RWPE1 (cell line): ENCODE data around the gene SMPD3.

ENCODE experiments used
- CTCF ChIA-PET: fragments of 350-600 bp; sonication (Branson Sonifier 250); formaldehyde crosslinking; extraction: SDS; loops from one replicate; lab custom pipeline; 2021; lab: Yijun Ruan, JAX
- POLR2A ChIA-PET: fragments of 400-600 bp; formaldehyde crosslinking; extraction: SDS; loops from one replicate; lab custom pipeline; 2020; ENCODE audit warnings: antibody characterized with exemption; ENCODE audit not compliant: low non-redundant PET; lab: Yijun Ruan, JAX
- DNase-seq: peaks from one replicate; pipeline ENCODE4 v3.0.0; 2012; ENCODE audit warnings: low spot score
- H3K27ac ChIP-seq: fragments of 450-650 bp; 2 replicates; pipeline ENCODE4 v1.5.1; 2017
- CTCF ChIP-seq: fragments of 450-650 bp; conservative IDR thresholded peaks from 2 replicates; pipeline ENCODE4 v1.5.1; 2017; ENCODE audit warnings: low read depth, mild to moderate bottlenecking

Gene SMPD3

GRCh38 chr16:68446681-68447652, 1.3 kb downstream of the SMPD3 start:
- no peak for TF ChIP-seq CTCF
- DNase-seq: no peak
- H3K27ac ChIP-seq: no peak overlapping the region
- ChIA-PET POLR2A (no interaction called here), CTCF (interaction anchor here (0.5 kb wide), 1 partner anchor 875 kb away, joined by 3 read pairs; no protein-coding TSS in a partner anchor)

- peak; percentile 13 for DNase-seq
- POLR2A ChIA-PET: no interaction called here
- CTCF ChIA-PET: interaction anchor here (0.6 to 0.9 kb wide), 3 partner anchors 12 to 654 kb away, joined by 3 to 5 read pairs (median 4); no protein-coding TSS in a partner anchor
- TF ChIP-seq CTCF: no peak
- no peak overlapping the region for H3K27ac ChIP-seq
Measured at GRCh38 chr16:68445458-68445857, 2.9 kb downstream of the SMPD3 start.

- DNase-seq: peak; percentile 49
- CTCF ChIA-PET: interaction anchor here (0.7 to 2.3 kb wide), 2 partner anchors 66 to 154 kb away, joined by 3 to 11 read pairs; no protein-coding TSS in a partner anchor
- TF ChIP-seq CTCF: no peak
- POLR2A ChIA-PET: no interaction called here
- no peak overlapping the region for H3K27ac ChIP-seq
Measured at GRCh38 chr16:68444056-68444657, 4.2 kb downstream of the SMPD3 start.

GRCh38 chr16:68436581-68436980, 11.7 kb downstream of the SMPD3 start:
- POLR2A ChIA-PET: no interaction called here
- H3K27ac ChIP-seq: no peak overlapping the region
- no peak for TF ChIP-seq CTCF
- no peak for DNase-seq
- CTCF ChIA-PET: no interaction called here

GRCh38 chr16:68434624-68435210, 13.6 kb downstream of the SMPD3 start:
- CTCF ChIA-PET: interaction anchor here (0.7 kb wide), 1 partner anchor 594 kb away, joined by 3 read pairs; no protein-coding TSS in a partner anchor
- no peak for TF ChIP-seq CTCF
- H3K27ac ChIP-seq: no peak overlapping the region
- no peak for DNase-seq
- POLR2A ChIA-PET: no interaction called here

GRCh38 chr16:68433316-68433715, 15.0 kb downstream of the SMPD3 start:
- ChIA-PET CTCF (interaction anchor here (0.5 to 1.1 kb wide), 3 partner anchors 66 to 160 kb away, joined by 3 to 4 read pairs (median 3); no protein-coding TSS in a partner anchor), POLR2A (no interaction called here)

More at GRCh38 chr16:68433316-68433715, 15.0 kb downstream of the SMPD3 start:
- H3K27ac ChIP-seq: no peak overlapping the region
- no peak for DNase-seq
- no peak for TF ChIP-seq CTCF
